Measurements from ENCODE around the gene KRT26.
"Not testable (repeated sequence)": the region's sequence is repeated elsewhere in the genome, so short reads cannot be mapped to it uniquely, and the experiment has no call there.

The KRT26 gene

GRCh38 chr17:40794466-40794865 lies 22.5 kb upstream of the KRT26 start:
- no peak for DNase-seq

DNA sequence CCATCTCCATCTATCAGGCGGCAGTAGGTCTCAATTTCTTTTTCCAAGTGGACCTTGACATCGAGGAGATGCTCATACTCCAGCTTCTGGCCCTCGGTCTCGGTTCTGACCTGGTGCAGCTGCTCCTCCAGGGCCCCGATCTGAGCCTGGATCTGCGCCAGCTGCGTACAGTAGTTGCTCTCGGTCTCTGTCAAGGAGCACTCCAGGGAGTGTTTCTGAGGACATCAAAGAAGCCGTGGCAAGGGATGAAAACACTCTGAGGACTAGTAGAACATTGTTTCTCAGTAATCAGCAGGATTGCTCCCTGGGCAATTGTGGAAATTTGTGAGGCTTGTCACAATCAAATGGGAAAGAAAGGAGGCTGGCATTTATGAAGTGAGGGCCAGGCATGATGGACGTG lies 21.8 kb upstream of the KRT26 start:
- no peak for DNase-seq

- DNase-seq = no peak
These were observed 19.9 kb upstream of the KRT26 start for GRCh38 chr17:40791787-40792436.

DNA sequence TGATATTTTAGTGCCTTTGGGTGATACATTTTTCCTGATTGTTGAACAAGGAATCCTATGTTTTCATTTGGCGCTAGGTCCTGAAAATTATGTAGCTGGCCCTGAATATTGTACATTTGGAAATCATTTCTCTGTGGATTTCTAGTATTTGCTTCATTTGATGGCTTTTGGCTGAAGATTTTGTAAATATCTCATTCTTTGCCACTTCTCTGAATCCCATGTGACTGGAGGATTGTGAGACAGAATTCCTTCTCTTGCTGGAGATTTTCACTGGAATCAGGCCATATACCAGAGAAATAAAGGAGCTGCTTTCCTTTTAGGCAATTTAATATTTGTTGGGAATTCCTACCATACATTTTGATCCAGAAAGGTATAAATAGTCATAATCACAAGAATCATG lies 19.1 kb upstream of the KRT26 start:
- no peak for DNase-seq

- no peak for DNase-seq
These were observed 10.4 kb upstream of the KRT26 start, which contains the start of gene KRT27 for GRCh38 chr17:40782450-40782849. KRT27 (minus strand) TSS chr17:40782550; CDS start chr17:40782493, 57 bp downstream.

DNA sequence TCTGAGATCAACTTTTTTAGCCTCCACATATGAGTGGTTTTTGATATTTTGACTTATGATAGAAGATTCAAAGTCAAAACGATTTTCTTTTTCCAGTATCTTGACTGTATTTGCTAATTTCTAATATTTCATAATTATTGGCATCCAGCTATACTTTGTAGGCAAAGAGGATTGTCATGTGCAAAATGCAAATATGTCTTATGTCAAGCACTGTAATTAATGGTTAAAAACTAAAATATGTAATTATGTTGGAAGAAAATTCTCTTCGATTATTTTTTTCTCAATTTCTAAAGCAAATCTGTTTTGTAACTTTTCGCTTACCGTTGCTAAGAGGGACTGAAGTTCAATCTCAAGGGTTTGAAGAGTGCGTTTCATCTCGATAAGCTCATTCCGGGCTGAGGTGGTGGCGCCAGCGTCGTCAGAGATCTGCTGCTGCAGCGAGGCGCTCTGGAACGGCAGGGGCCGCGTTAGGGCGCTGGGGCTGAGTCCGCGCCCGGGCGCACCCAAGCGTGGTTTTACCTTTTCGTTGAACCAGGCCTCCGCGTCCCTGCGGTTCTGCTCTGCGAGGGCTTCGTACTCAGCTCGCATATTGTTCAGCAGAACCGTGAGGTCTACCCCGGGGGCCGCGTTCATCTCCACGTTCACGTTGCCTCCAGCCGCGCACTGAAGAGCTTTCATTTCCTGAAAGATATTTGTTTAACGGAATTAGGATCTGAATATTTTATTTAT lies 7.3 kb upstream of the KRT26 start:
- peak; percentile 15 for DNase-seq

DNA sequence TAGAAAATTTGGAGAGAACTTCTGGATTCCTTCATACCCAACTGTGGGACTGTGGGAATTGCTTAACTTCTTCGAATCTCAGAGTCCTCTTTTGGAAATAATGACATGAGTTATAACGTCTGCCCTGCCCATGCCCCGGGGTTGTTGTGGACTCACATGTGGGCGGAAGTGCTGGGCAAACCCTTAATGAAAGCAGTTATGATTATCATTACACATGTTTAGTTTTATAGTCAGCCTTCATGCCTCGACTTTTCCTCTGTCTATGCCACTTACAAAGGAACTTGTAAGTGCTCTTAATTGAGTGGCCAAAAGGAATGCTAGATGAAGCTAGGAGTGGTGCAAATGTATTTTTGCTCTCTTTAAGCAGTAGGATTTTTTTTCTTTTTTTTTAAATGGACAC lies 6.5 kb upstream of the KRT26 start:
- no peak for DNase-seq

- DNase-seq = no peak
These were observed 6.0 kb upstream of the KRT26 start for GRCh38 chr17:40777971-40778370.

- DNase-seq = no peak
These were observed 5.5 kb upstream of the KRT26 start for GRCh38 chr17:40777459-40777858.

- DNase-seq = no peak
These were observed 3.9 kb upstream of the KRT26 start for GRCh38 chr17:40775945-40776344.

DNA sequence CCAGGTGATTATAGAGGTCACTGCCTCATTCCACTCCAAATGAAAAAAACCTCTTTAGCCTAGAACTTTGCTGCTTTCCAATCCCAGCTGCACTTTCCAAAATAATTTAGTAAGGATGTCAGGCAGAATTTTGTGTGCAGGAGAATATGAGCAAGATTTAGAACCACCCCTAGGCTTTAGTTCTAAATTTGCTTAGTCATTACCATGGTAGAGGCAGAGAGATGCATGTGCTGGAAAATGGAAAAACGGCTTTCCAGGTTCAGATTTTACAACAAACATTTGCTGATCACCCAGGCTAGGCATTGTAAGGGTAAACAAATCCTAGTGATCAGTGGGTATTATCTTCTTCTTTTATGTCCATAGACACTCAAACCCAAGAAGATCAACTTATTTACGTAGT lies 6.3 kb downstream of the KRT26 start:
- no peak for DNase-seq

- DNase-seq = no peak
These were observed 8.2 kb downstream of the KRT26 start for GRCh38 chr17:40763752-40764151.

- no peak for DNase-seq
These were observed 11.6 kb downstream of the KRT26 start for GRCh38 chr17:40760105-40761016.

- no peak for DNase-seq
These were observed 16.8 kb downstream of the KRT26 start, which contains the start of gene KRT25 for GRCh38 chr17:40755231-40755630. KRT25 (minus strand) TSS chr17:40755331; CDS start chr17:40755271, 60 bp downstream.

DNA sequence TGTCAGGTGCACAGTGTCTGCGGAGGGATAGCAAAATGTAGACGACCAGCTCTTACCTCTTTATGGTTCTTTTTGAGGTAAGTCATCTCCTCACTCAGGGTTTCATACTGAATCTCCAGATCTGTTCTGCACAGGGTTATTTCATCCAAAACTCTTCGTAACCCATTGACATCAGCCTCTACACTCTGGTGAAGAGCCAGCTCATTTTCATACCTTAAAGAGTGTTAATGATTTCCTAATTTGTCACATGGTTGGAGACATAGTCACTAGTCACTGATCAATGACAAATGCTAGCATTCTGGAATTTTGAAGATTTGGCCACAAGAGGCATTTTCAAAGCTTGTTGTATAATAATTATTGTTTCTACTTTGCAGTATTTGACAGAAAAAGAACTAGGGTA lies 18.2 kb downstream of the KRT26 start:
- no peak for DNase-seq

GRCh38 chr17:40751065-40751464 lies 20.9 kb downstream of the KRT26 start:
- no peak for DNase-seq

- DNase-seq = no peak
These were observed 21.6 kb downstream of the KRT26 start for GRCh38 chr17:40750391-40750790.

DNA sequence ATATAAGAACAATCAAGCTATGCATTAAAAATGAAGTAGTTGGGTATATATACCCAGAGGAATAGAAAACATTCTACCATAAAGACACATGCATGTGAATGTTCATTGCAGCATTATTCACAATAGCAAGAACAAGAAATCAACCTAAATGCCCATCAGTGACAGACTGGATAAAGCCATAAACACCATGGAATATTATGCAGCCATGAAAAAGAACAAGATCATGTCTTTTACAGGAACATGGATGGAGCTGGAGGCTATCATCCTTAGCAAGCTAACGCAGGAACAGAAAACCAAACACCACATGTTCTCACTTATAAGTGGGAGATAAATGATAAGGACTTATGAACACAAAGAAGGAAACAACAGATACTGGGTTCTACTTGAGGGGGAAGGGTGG lies 23.3 kb downstream of the KRT26 start:
- DNase-seq = not testable (repeated sequence)

DNA sequence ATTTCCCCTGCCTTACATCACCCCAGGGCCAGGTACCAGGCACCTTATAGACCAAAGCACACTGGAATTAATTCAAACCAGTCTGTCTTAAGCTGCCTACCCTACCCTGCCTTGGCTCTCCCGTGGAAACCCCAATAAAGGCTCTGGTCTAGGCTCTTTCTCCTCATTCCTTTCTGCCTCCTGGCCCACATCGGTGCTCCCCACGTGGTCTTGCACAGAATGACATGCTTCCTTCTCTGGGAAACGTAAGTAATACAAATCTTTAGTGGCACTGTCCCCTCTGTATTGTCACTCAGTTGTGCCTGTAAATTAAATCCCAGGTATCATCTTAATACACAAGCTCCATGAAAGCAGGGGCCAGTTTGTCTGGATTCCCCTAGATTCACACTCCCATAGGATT lies 33.4 kb downstream of the KRT26 start:
- DNase-seq = no peak

GRCh38 chr17:40735016-40735415 lies 37.0 kb downstream of the KRT26 start:
- no peak for DNase-seq

DNA sequence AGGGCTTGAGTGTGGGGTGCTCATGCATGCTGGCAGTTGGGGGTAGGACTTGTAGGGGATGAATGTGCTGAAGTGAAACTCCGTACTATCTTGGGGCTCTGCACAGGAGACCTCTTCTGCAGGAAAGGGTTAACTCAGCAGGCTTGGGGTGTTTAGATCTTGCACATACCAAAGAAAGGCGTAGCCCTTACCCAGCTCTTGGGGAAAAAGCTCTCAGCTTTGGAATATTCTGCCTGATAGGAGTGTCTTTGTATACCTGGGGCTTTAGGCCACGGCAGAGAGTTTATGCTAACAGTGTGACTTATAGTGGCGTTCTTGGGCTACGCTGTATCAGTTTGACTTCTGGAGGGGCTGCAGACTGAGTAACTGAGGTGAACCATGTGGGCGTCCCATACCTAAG lies 38.0 kb downstream of the KRT26 start:
- DNase-seq = no peak

DNA sequence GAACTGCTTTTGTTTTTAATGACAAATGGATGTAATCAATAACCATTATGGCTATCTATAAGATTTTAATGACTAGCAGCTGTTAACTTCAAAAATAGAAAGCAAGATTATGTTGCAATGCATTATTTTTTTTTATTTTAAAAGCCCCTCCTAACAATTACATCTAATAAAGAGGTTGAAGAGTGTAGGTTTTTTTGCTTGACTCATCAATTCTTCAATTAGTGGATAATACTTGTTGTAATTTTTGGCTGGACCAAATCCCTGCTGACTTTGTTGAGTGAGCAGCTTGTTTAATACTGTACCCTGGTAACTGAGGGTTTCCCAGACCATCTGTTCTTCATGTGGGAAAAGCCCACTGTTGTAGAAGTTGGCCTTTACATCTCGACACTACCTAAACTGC lies 41.0 kb downstream of the KRT26 start:
- no peak for DNase-seq

- no peak for DNase-seq
These were observed 44.4 kb downstream of the KRT26 start for GRCh38 chr17:40727447-40728231.

Data from CD4-positive, alpha-beta T cell treated with Interleukin-6 for 4 hours (primary cell).